GM19468 (cell line): Measurements from ENCODE around the gene TENM3.

Experiments used
- ATAC-seq: cut with Tn5 transposase; IDR thresholded peaks from one replicate; pipeline ENCODE4 v1.9.1; 2021; ENCODE audit warnings: mild to moderate bottlenecking, moderate library complexity, moderate number of reproducible peaks; ENCODE audit not compliant: unreplicated experiment; ENCODE audit errors: extremely low read depth

Gene TENM3

GRCh38 chr4:182697094-182697493 is 453.9 kb downstream of the TENM3 start:
- no peak for ATAC-seq

GRCh38 chr4:182698212-182698611 is 455.0 kb downstream of the TENM3 start:
- no peak for ATAC-seq

- no peak for ATAC-seq
These were observed 456.0 kb downstream of the TENM3 start for GRCh38 chr4:182699201-182699600.

- no peak for ATAC-seq
These were observed 456.6 kb downstream of the TENM3 start for GRCh38 chr4:182699795-182700194.

- ATAC-seq, result no peak
These were observed 457.4 kb downstream of the TENM3 start for GRCh38 chr4:182700362-182701160.

GRCh38 chr4:182704077-182704476 is 460.9 kb downstream of the TENM3 start:
- no peak for ATAC-seq

GRCh38 chr4:182704948-182705347 is 461.7 kb downstream of the TENM3 start:
- ATAC-seq, result no peak

GRCh38 chr4:182705389-182705788 is 462.2 kb downstream of the TENM3 start:
- no peak for ATAC-seq

- ATAC-seq, result no peak
These were observed 468.0 kb downstream of the TENM3 start for GRCh38 chr4:182711211-182711610.

- ATAC-seq, result no peak
These were observed 472.3 kb downstream of the TENM3 start for GRCh38 chr4:182715548-182715947.

GRCh38 chr4:182716192-182716591 is 473.0 kb downstream of the TENM3 start:
- ATAC-seq, result no peak

GRCh38 chr4:182717788-182718583 is 474.8 kb downstream of the TENM3 start:
- no peak for ATAC-seq

GRCh38 chr4:182724414-182724813 is 481.2 kb downstream of the TENM3 start:
- ATAC-seq, result no peak

- ATAC-seq, result no peak
These were observed 486.3 kb downstream of the TENM3 start for GRCh38 chr4:182729516-182729915.

- ATAC-seq, result no peak
These were observed 487.6 kb downstream of the TENM3 start for GRCh38 chr4:182730791-182731190.

- no peak for ATAC-seq
These were observed 493.0 kb downstream of the TENM3 start for GRCh38 chr4:182736207-182736606.

- no peak for ATAC-seq
These were observed 495.3 kb downstream of the TENM3 start for GRCh38 chr4:182738283-182739047.

- no peak for ATAC-seq
These were observed 497.1 kb downstream of the TENM3 start for GRCh38 chr4:182740256-182740655.

- ATAC-seq, result no peak
These were observed 497.9 kb downstream of the TENM3 start for GRCh38 chr4:182741054-182741453.

- ATAC-seq, result no peak
These were observed 498.7 kb downstream of the TENM3 start for GRCh38 chr4:182741914-182742313.

- no peak for ATAC-seq
These were observed 500.6 kb downstream of the TENM3 start for GRCh38 chr4:182743815-182744214.
